Caco-2 (cell line): Measurements from ENCODE around the gene LMF1. TPM values are rescaled to one million over a fixed set of nuclear protein-coding genes. Genes with fewer than 3 reads are reported as not detected.

Experiments
- BruUV-seq: library from RNA; stranded (reverse); fragments of 400-500 nt; replicated peaks from 2 replicates; lab custom pipeline; 2021; lab: Mats Ljungman, UMichigan
- CTCF ChIA-PET: fragments of 300-600 bp; sonication (Branson Sonifier 250); formaldehyde crosslinking; loops from one replicate; lab custom pipeline; 2022; ENCODE audit warnings: antibody characterized with exemption; lab: Charles Lee
- POLR2A ChIA-PET: fragments of 300-600 bp; sonication (Branson Sonifier 250); formaldehyde crosslinking; loops from one replicate; lab custom pipeline; 2022; ENCODE audit warnings: antibody characterized with exemption; lab: Charles Lee
- DNase-seq, 2 experiments: peaks; one replicate each; pipeline versions ENCODE4 v3.0.0 to v3.0.0-alpha.2; 2020 to 2022
- H3K27me3 ChIP-seq: replicated peaks from 2 replicates; pipeline ENCODE4 v1.6.0; 2011; ENCODE audit warnings: low read length; ENCODE audit not compliant: control insufficient read depth, insufficient read depth
- H3K36me3 ChIP-seq: 2 replicates; pipeline ENCODE4 v1.5.1; 2011; ENCODE audit warnings: low read length; ENCODE audit not compliant: control insufficient read depth, insufficient read depth
- H3K4me1 ChIP-seq: fragments of 250-450 bp; sonication (Bioruptor Pico); 2 replicates; pipeline ENCODE4 v1.5.1; 2020; ENCODE audit warnings: mild to moderate bottlenecking
- H3K4me3 ChIP-seq: 2 replicates; pipeline ENCODE4 v1.5.1; 2011; ENCODE audit warnings: low read depth, mild to moderate bottlenecking, control low read depth, low read length
- H3K9me3 ChIP-seq: fragments of 250-450 bp; sonication (Bioruptor Pico); 2 replicates; pipeline ENCODE4 v1.5.1; 2020; ENCODE audit warnings: mild to moderate bottlenecking, moderate library complexity
- H3K27ac Mint-ChIP-seq: one replicate; pipeline ENCODE4 v1.8.0; 2022; ENCODE audit warnings: mixed read lengths; ENCODE audit not compliant: unreplicated experiment
- H3K27me3 Mint-ChIP-seq: one replicate; pipeline ENCODE4 v1.8.0; 2022; ENCODE audit warnings: mixed read lengths; ENCODE audit not compliant: insufficient read depth, unreplicated experiment
- H3K36me3 Mint-ChIP-seq: one replicate; pipeline ENCODE4 v1.8.0; 2022; ENCODE audit warnings: mild to moderate bottlenecking, mixed read lengths; ENCODE audit not compliant: insufficient read depth, unreplicated experiment
- H3K4me1 Mint-ChIP-seq: one replicate; pipeline ENCODE4 v1.8.0; 2022; ENCODE audit warnings: low read depth, mixed read lengths; ENCODE audit not compliant: unreplicated experiment
- H3K4me3 Mint-ChIP-seq: one replicate; pipeline ENCODE4 v1.8.0; 2022; ENCODE audit warnings: mild to moderate bottlenecking, moderate library complexity, mixed read lengths; ENCODE audit not compliant: unreplicated experiment
- H3K9me3 Mint-ChIP-seq: one replicate; pipeline ENCODE4 v1.8.0; 2022; ENCODE audit warnings: mixed read lengths; ENCODE audit not compliant: unreplicated experiment
- intact Hi-C: fragments of 100-400 bp; cut with micrococcal nuclease; formaldehyde crosslinking; loops from one replicate; pipeline ENCODE4 v1.10.0; 2022; ENCODE audit not compliant: unreplicated experiment
- total RNA-seq: library from RNA; stranded (reverse); gene quantifications from 2 replicates; pipeline ENCODE4 v1.2.3, GENCODE V29; 2022
- TF ChIP-seq, protein P1 (sequence below), 2 experiments: fragments of 200-600 bp in 1 of 2; IDR thresholded peaks; 1 replicate in 1 of 2; 2 replicates in 1 of 2; pipeline versions ENCODE4 v1.5.1 to v1.8.0; 2011 to 2022; ENCODE audit warnings: antibody characterized with exemption in 1 of 2, control low read depth in 1 of 2, inconsistent platforms in 1 of 2, low read depth in 1 of 2, low read length in 1 of 2, mild to moderate bottlenecking in 1 of 2, moderate library complexity in 1 of 2; ENCODE audit not compliant: insufficient read depth in 1 of 2, severe bottlenecking in 1 of 2, unreplicated experiment in 1 of 2

Gene LMF1
- total RNA-seq, 1 experiment from 2014 or later: 12.3 TPM

DNA sequence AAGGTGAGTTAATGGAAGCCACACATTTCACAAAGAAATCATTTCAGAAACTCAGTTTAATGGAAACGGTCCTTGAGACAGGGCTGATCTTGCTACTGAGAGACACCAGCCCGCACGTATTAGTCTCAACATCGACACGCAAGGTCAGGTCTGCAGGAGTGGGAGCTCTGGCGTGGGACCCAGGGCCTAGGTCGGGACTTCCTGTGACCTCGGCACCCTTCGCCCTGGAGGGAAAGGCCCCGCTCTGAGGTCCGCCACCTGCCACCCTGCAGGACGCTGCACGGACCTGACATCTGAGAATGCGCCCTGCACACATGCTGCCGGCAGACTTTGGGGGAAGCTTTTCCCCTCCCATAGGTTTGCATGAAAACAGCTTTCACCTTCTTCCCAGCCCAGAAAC is 59.7 kb downstream of the LMF1 start:
- ChIA-PET POLR2A (no interaction called here), CTCF (no interaction called here)
- Mint-ChIP-seq H3K4me1 (no peaks in the 10 kb centered on the region), H3K36me3 (no peaks in the 10 kb centered on the region), H3K27me3 (no peaks in the 10 kb centered on the region), H3K9me3 (peaks cover 9% of the 10 kb centered on the region), H3K4me3 (no peak overlapping the region), H3K27ac (no peak overlapping the region)
- TF ChIP-seq, protein P1, sequence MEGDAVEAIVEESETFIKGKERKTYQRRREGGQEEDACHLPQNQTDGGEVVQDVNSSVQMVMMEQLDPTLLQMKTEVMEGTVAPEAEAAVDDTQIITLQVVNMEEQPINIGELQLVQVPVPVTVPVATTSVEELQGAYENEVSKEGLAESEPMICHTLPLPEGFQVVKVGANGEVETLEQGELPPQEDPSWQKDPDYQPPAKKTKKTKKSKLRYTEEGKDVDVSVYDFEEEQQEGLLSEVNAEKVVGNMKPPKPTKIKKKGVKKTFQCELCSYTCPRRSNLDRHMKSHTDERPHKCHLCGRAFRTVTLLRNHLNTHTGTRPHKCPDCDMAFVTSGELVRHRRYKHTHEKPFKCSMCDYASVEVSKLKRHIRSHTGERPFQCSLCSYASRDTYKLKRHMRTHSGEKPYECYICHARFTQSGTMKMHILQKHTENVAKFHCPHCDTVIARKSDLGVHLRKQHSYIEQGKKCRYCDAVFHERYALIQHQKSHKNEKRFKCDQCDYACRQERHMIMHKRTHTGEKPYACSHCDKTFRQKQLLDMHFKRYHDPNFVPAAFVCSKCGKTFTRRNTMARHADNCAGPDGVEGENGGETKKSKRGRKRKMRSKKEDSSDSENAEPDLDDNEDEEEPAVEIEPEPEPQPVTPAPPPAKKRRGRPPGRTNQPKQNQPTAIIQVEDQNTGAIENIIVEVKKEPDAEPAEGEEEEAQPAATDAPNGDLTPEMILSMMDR (IDR thresholded peaks at IDR 0.05; ENCODE audit: insufficient read depth in 1 of 2, low read depth in 1 of 2, low read length in 1 of 2, severe bottlenecking in 1 of 2, unreplicated experiment in 1 of 2): no peak
- DNase-seq: no peak
- intact Hi-C loops: no loop called here
- H3K27me3 ChIP-seq: no peaks in the 10 kb centered on the region
- H3K4me3 ChIP-seq: no peak overlapping the region
- H3K9me3 ChIP-seq: no peaks in the 10 kb centered on the region
- BruUV-seq: no TSS peak
- no peaks in the 10 kb centered on the region for H3K4me1 ChIP-seq
- H3K36me3 ChIP-seq: no peaks in the 10 kb centered on the region

DNA sequence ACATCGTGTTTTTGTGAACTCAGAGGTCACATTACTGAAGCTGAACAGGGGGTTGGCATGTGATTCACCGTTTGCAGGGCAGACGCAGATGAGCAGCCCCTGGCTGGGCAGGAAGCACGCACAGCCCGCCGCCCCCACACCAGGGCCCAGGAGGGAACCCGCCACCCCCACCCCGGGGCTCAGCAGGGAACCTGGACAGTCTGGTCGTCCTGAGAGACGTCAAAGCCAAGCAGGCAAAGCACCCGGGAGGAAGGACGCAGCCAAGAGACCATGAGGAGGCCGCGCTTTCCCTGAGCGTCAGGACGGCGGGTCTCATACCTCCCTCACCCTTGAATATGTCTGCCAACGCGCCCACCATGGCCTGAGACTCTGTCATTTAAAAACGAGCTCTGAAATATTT is 60.6 kb downstream of the LMF1 start:
- no TSS peak for BruUV-seq
- TF ChIP-seq, protein P1 (IDR thresholded peaks at IDR 0.05; ENCODE audit: insufficient read depth in 1 of 2, low read depth in 1 of 2, low read length in 1 of 2, severe bottlenecking in 1 of 2, unreplicated experiment in 1 of 2): no peak
- Histone ChIP-seq H3K36me3 (no peaks in the 10 kb centered on the region), H3K4me3 (no peak overlapping the region), H3K4me1 (no peaks in the 10 kb centered on the region), H3K27me3 (no peaks in the 10 kb centered on the region), H3K9me3 (no peaks in the 10 kb centered on the region)
- Mint-ChIP-seq H3K4me3 (no peak overlapping the region), H3K9me3 (peaks cover 18% of the 10 kb centered on the region), H3K4me1 (no peaks in the 10 kb centered on the region), H3K27me3 (no peaks in the 10 kb centered on the region), H3K27ac (no peak overlapping the region), H3K36me3 (no peaks in the 10 kb centered on the region)
- intact Hi-C loops: no loop called here
- DNase-seq: no peak
- ChIA-PET POLR2A (no interaction called here), CTCF (no interaction called here)

DNA sequence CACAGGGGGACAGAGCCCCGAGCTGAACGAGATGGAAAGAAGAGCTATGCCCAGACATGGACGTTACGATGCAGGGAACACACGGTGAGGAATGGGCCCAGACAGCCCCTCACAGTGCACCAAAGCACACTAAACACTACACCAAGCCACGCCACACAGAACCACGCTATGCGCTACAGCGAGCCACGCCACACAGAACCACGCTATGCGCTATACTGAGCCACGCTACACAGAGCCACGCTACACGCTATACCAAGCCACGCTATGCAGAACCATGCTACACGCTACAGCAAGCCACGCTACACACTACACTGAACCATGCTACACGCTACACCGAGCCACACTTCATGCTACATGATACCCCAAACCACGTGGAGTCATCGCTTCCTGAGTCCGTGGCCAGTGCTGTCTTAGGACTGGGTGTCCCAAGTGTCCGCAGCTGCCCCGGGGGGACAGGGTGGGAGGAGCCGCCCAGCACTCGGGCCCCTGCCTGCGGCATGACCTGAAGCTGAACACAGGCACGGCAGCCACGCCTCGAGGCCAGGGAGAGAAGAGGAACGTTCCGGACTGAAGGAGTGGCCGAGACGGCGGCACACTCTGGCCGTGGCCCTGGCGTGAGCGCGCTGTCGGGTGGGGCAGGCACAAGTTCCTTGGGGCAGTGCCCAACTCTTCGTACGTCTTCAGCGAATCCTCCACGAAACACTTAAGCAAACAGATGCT is 61.3 kb downstream of the LMF1 start:
- Histone ChIP-seq H3K4me3 (no peak overlapping the region), H3K36me3 (no peaks in the 10 kb centered on the region), H3K4me1 (no peaks in the 10 kb centered on the region), H3K27me3 (no peaks in the 10 kb centered on the region), H3K9me3 (no peaks in the 10 kb centered on the region)
- TF ChIP-seq, protein P1 (IDR thresholded peaks at IDR 0.05; ENCODE audit: insufficient read depth in 1 of 2, low read depth in 1 of 2, low read length in 1 of 2, severe bottlenecking in 1 of 2, unreplicated experiment in 1 of 2): no peak
- Mint-ChIP-seq H3K27ac (no peak overlapping the region), H3K4me3 (no peak overlapping the region), H3K9me3 (peaks cover 23% of the 10 kb centered on the region), H3K4me1 (no peaks in the 10 kb centered on the region), H3K36me3 (no peaks in the 10 kb centered on the region), H3K27me3 (no peaks in the 10 kb centered on the region)
- intact Hi-C loops: no loop called here
- DNase-seq: no peak
- POLR2A ChIA-PET: no interaction called here
- CTCF ChIA-PET: no interaction called here
- no TSS peak for BruUV-seq
